HG03159 (cell line): Measurements from ENCODE around the gene BPNT1.

Experiments used
- ATAC-seq: cut with Tn5 transposase; IDR thresholded peaks from one replicate; pipeline ENCODE4 v1.9.1; 2021; ENCODE audit warnings: mild to moderate bottlenecking, moderate library complexity; ENCODE audit not compliant: unreplicated experiment

BPNT1 gene

GRCh38 chr1:220012259-220012658, 77.3 kb downstream of the BPNT1 start:
- no peak for ATAC-seq

- ATAC-seq = no peak
These were observed 78.0 kb downstream of the BPNT1 start for GRCh38 chr1:220011620-220012019.
